Stimulated activated CD8-positive, alpha-beta memory T cell treated with anti-CD3 and anti-CD28 coated beads, Interleukin-4, amount 100 ng/mL, for 4 hours (primary cell): Measurements from ENCODE around the gene PIH1D1.
"Not testable (repeated sequence)": the region's sequence is repeated elsewhere in the genome, so short reads cannot be mapped to it uniquely, and the experiment has no call there.

Experiments
- DNase-seq, 2 donors: peaks; one replicate each; pipeline ENCODE4 v3.0.0-alpha.2; 2020; ENCODE audit warnings: low read depth in 2 of 2, low spot score in 1 of 2

Gene PIH1D1

DNA sequence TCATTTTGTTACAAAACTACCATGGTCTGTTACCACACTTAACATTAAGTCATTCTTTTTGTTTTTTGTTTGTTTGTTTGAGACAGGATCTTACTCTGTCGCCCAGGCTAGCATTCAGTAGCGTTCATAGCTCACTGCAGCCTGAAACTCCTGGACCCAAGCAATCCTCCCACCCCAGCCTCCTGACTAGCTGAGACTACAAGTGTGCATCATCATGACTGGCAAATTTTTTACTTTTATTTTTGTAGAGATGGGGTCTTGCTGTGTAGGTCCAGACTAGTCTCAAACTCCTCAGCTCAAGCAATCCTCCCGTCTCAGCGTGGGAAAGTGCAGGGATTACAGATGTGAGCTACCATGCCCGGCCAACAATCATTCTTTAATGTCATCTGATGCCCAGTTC, 4.7 kb upstream of the PIH1D1 start:
- DNase-seq: no peak

DNA sequence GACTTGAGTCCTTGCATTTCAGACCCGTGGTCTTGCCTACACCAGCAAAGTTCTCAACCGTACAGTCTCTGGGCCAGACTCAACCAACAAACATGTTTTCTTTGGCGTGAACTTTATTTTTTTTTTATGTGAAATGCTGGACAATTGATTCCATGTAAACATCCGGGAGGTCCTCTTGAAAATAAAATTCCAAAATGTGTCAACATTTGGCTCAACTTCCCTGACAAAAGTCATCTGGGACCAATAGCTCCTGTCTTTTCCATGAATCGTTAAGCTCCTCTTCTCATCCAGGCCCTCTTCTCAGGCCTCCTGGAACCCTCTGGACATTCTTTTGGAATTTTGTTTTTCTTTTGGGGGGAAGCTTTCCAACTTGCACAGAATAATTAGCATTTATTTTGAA, 4.2 kb upstream of the PIH1D1 start:
- DNase-seq: no peak

- DNase-seq: no peak
These were observed 2.2 kb upstream of the PIH1D1 start for GRCh38 chr19:49453757-49454240.

- DNase-seq: peak; percentile 91 to 95
These were observed 1.6 kb upstream of the PIH1D1 start, which contains the start of gene ALDH16A1 for GRCh38 chr19:49453013-49453756. Gene ALDH16A1, plus strand, starts transcription at chr19:49453225. Its CDS starts 107 bp downstream, at chr19:49453332.

DNA sequence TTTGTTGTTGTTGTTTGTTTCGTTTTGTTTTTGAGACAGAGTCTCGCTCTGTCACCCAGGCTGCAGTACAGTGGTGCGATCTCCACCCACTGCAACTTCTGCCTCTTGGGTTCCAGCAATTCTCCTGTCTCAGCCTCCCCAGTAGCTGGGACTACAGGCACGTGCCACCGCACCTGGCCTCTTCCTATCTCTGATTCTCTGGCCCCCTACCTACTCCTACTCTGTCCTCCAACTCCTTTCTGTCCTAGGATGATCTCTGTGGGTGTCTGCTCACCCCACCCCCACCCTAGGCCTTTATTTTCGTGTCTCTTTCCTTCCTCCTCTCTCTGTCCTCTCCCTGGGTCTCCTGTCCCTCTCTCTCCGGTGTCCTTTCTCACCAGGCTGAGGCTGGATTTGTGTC, 1.2 kb downstream of the PIH1D1 start:
- no peak for DNase-seq

DNA sequence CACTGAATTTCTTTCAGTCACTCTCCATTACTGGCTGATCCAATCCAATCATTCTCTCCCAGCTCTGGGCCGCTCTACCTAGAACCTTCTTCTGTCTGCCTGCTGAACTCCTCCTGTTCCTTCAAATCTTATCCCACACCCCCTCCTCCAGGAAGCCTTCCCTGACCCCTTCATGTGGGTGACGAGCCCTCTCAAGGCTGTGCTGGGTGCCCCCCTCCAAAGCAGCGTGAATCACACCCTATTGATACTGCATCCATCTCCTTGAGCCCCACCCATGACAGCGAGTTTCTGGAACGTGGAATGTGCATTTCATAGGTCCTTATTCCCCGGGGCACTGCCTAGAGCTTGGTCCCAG, 3.2 kb downstream of the PIH1D1 start:
- DNase-seq: no peak

GRCh38 chr19:49447485-49448431, 3.9 kb downstream of the PIH1D1 start:
- DNase-seq: no peak

- no peak for DNase-seq
These were observed 5.6 kb downstream of the PIH1D1 start for GRCh38 chr19:49445997-49446396.

GRCh38 chr19:49444100-49444700, 7.4 kb downstream of the PIH1D1 start:
- DNase-seq: not testable (repeated sequence)

- DNase-seq: peak; percentile 83 to 87
These were observed 8.1 kb downstream of the PIH1D1 start for GRCh38 chr19:49443366-49444099.

GRCh38 chr19:49442771-49443365, 8.7 kb downstream of the PIH1D1 start:
- no peak for DNase-seq

DNA sequence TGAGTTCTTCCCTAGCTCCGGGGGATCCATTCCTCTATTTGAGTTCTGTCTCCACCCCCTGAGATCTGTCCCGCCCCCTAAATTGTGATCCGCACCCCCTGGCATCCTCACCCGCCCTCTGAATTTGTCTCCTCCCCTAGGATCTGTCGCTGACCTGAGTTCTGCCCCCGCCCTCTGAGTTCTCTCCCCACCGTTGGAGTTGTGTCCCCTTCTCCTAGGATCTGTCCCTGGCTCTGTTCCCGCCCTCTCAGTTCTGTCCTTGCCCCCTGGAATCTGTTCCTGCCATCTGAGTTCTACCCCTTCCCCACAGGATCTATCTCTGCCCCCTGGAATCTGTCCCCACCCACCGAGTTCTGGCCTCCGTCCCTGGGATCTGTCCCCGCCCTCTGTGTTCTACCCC, 9.3 kb downstream of the PIH1D1 start:
- DNase-seq: no peak

- DNase-seq: no peak
These were observed 9.7 kb downstream of the PIH1D1 start for GRCh38 chr19:49441960-49442350.

DNA sequence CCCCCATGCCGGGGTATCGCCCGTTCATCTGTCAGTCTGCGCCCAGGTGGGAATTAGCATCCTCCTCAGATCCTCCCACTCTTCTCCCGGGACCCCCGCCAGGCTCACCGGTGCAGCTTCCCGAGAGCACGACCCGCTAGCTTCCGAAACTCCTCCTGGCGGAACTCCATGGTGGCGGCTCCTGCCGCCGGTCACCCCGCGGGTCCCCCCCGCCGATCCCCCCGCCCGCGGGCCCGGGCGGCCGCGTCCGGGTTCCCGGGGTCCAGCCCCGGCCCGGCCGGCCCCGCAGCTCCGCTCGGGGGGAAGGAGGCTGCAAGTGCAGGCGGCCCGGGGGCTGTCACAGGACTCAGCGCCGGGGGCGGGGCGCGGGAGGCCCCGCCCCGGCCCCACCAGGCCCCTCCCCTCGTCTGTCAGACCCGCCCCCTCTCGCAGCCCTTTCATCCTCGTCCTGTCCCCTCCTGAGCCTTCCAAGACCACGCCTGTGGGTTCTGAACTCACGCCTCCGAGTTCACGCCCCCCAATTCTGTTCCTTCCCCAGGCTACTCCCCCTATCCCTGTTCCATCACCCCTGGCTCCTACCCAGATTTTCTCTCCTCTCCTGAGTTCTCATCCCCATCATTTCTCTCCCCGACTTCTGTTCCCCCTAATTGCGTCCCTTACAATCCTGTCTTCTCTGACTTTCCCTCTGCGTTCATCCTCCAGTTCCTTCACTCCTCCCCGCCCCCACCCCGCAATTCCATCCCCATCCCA, 10.2 kb downstream of the PIH1D1 start, which contains the start of gene SLC17A7:
SLC17A7 (minus strand) TSS at position 318 of the 750 bp plus-strand sequence; CDS start at position 170, 148 bp downstream.
- no peak for DNase-seq

- DNase-seq: no peak
These were observed 11.0 kb downstream of the PIH1D1 start for GRCh38 chr19:49440439-49441209.

DNA sequence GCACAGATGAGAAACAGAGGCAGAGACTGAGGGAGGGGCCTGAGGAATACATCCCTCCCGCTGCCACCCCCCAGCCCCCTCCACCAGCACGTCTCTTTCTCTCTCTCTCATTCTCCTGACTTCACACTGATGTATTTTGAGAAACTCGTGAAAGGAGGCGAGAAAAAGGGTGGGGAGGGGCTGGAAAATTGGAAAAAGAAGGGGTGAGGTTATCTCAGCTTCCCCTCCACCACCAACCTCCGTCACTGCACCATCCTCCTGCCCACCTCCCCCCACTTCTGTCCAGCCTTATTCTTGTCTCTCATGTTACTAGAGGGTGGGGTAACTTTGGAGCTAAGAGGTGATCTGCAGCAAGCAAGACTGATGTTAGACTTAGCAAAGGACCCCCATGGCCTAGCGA, 11.8 kb downstream of the PIH1D1 start:
- DNase-seq: no peak

GRCh38 chr19:49438261-49438660, 13.4 kb downstream of the PIH1D1 start:
- no peak for DNase-seq

- DNase-seq: no peak
These were observed 14.4 kb downstream of the PIH1D1 start for GRCh38 chr19:49437231-49437630.
